GM12873 (cell line): ENCODE measurements around the gene ANTXRL.

ENCODE experiments used
- CTCF ChIP-seq: IDR thresholded peaks from 2 replicates; pipeline ENCODE4 v1.5.1; 2012; ENCODE audit warnings: low read depth, mild to moderate bottlenecking, moderate library complexity, low read length, control low read depth; ENCODE audit not compliant: insufficient read depth; ENCODE audit errors: missing control alignments

Gene ANTXRL

DNA sequence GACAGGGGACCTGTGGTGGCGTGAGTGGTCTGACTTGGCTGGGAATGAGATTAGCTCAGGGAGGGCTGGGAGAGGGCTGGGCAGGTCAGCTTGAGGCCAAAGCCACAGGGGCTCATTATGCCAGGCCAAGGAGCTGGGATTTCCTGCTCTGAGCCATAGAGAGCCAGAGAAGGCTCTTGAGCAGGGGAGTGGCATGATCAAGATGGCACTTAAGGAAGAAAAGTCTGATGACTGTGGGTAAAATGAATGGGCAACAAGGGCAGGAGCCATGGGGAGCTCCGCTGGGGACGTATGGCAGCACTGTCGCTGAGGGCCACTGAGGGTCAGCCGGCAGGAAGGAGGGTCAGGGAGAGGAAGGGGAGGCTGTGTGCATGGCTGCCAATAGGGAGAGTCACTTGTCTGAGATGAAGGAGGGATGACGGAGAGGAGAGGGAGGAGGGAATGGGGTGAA lies 5.8 kb downstream of the ANTXRL start:
- no peak for TF ChIP-seq CTCF

GRCh38 chr10:46293228-46293627 lies 6.4 kb downstream of the ANTXRL start:
- TF ChIP-seq CTCF = no peak

DNA sequence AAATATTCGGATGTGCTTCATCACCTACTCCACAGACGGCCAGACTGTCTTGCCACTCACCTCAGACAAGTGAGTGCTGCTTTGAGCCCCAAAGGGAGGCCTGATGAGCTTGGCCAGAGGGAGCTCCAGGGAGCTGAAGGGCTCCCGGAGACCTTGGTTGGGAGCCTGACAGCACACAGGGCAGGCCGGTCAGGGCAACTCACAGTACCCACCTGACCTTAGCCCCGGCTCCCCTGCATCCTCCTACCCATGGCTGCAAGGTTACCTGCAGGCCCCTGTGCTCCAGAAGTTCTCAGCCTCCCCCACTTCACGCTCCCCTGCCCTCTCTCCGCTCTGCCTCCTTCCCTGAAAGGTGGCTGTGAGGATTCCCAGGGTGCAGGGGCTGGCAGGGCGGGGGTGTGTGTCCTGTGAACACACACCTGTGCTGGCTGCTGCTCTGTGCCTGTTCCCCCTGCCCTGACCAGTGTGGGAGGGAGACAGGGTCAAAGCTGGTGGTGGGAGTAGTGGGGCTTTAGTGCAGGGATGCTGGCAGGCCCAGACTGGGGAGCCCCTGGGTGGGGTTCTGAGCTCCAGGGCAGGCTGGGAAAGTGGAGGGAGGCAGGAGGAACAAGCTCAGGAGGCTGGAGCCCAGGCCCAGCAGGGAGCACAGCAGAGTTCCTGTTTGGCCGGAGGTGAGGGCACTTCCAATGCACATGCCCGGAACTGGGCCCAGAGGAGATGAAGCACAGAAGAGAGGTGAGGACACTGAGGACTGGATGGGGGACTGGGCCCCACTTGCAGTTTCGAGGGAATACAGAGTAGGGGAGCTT lies 7.2 kb downstream of the ANTXRL start:
- peak; percentile 12 for TF ChIP-seq CTCF

GRCh38 chr10:46294641-46295220 lies 7.9 kb downstream of the ANTXRL start:
- no peak for TF ChIP-seq CTCF

DNA sequence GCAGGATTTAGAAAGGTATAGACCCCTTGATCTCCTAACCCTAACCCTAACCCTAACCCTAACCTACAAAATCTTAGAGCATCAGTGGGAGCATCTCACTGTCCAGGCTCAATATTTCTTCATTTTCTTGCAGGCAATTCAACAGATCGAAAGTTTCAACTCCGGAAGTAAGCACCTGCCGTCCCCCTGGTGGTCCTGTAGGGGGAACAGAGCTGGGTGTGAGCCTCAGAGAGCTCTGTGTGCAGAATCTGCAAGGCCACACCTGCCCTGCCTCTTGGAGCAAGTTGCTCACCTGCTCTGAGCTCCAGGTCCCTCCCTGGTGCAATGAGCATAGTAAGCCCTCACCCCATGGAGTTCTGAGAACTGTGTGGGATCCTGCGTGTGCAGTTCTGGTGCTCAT lies 9.3 kb downstream of the ANTXRL start:
- TF ChIP-seq CTCF = peak; percentile 14

DNA sequence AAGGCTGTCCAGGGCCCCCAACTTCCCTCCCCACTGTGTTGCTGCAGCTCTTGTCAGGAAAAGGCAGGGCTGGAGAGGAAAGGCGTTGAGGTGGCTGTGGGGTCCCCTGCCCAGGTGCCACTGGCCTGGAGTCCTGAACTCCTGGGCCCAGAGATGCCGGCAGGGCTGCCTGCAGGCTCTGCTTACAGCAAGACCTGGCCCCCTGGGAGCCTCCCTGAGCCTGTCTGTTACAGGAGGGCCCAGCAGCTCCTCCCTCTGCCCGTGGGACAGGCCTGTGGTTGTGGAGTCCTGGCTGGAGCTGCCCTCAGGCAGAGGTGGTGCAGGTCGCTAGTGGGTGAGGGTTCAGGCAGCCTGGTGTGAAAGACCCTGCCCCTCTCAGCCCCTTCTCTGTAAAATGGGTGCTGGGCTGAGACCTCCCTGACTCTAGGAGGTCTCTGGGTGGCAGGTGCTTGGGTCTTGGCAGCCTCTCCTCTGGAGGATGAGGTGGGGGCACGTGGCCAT lies 9.9 kb downstream of the ANTXRL start:
- no peak for TF ChIP-seq CTCF

DNA sequence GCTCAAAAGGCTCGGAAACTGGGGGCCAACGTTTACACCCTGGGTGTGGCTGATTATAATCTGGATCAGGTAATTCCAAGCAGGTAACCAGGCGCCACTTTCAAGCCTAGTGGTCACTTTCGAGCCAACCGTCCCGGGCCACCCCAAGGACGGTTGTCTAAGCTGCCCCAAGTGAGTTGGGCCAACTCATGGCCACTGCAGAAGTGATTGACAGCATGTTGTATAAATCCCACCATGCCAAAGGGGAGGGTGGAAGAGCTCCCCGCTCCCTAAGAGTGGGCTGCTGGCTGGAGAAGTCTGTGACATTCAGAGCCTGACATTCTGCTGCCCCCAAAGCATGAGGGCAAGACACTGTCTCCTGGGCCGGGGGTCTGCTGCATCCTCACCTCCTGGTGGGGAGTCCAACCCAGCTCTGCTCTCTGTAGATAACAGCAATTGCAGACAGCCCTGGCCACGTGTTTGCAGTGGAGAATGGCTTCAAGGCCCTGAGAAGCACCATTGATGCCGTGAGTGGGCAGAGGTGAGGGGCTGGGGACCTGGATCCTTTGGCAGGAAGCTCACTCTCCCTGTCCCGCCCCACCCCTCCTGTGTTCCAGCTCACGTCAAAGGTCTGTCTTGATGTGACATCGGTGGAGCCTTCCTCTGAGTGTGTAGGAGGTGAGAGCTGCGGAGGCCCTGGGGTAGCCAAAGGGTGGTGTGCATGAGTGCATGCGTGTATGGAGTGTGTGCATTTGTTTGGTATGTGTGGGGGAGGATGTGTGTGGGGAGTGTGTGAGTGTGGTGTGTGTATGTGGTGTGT lies 10.8 kb downstream of the ANTXRL start:
- no peak for TF ChIP-seq CTCF
